OCI-LY7 (cell line): ENCODE data around the gene ZDHHC22. TPM values are rescaled to one million over a fixed set of nuclear protein-coding genes. Genes with fewer than 3 reads are reported as not detected.

ENCODE experiments used
- BruUV-seq: library from RNA; stranded (reverse); fragments of 400-500 nt; replicated peaks from 2 replicates; lab custom pipeline; 2021; lab: Mats Ljungman, UMichigan
- CTCF ChIA-PET: fragments of 300-600 bp; sonication (Branson Sonifier 250); formaldehyde crosslinking; loops from one replicate; lab custom pipeline; 2022; ENCODE audit warnings: antibody characterized with exemption; ENCODE audit not compliant: unreplicated experiment; lab: Charles Lee
- POLR2A ChIA-PET: fragments of 300-600 bp; sonication (Branson Sonifier 250); formaldehyde crosslinking; loops from one replicate; lab custom pipeline; 2022; ENCODE audit warnings: antibody characterized with exemption; lab: Charles Lee
- DNase-seq: peaks from one replicate; pipeline ENCODE4 v3.0.0-alpha.2; 2015; ENCODE audit warnings: low spot score
- H2AFZ ChIP-seq: fragments of 200-600 bp; sonication (generic), shearing (Covaris generic); 2 replicates; pipeline ENCODE4 v1.6.1; 2014; ENCODE audit warnings: mild to moderate bottlenecking, antibody characterized with exemption, low read length, moderate library complexity
- H3K27ac ChIP-seq: fragments of 200-600 bp; sonication (generic); 2 replicates; pipeline ENCODE4 v1.5.1; 2014; ENCODE audit warnings: mixed run types, low read depth, mild to moderate bottlenecking, moderate library complexity, low read length, inconsistent platforms; ENCODE audit not compliant: poor library complexity, severe bottlenecking
- H3K36me3 ChIP-seq: fragments of 200-600 bp; sonication (generic); 2 replicates; pipeline ENCODE4 v1.6.1; 2014; ENCODE audit warnings: mild to moderate bottlenecking, antibody characterized with exemption, low read length, moderate library complexity, mixed read lengths; ENCODE audit not compliant: insufficient read depth
- H3K4me1 ChIP-seq: fragments of 200-600 bp; sonication (generic); 2 replicates; pipeline ENCODE4 v1.5.1; 2014; ENCODE audit warnings: mild to moderate bottlenecking, low read length; ENCODE audit not compliant: insufficient read depth, poor library complexity, severe bottlenecking
- H3K4me2 ChIP-seq: fragments of 200-600 bp; sonication (generic); 2 replicates; pipeline ENCODE4 v1.6.1; 2014; ENCODE audit warnings: mild to moderate bottlenecking, low read length
- H3K4me3 ChIP-seq: fragments of 200-600 bp; sonication (generic); 2 replicates; pipeline ENCODE4 v1.5.1; 2014; ENCODE audit warnings: mild to moderate bottlenecking, low read depth, low read length; ENCODE audit not compliant: poor library complexity, severe bottlenecking
- H3K79me2 ChIP-seq: fragments of 200-600 bp; sonication (generic); 2 replicates; pipeline ENCODE4 v1.6.1; 2016; ENCODE audit warnings: low read depth, mild to moderate bottlenecking, low read length, moderate library complexity, mixed read lengths; ENCODE audit not compliant: insufficient read depth
- H3K9me2 ChIP-seq: fragments of 200-600 bp; sonication (generic); 2 replicates; pipeline ENCODE4 v1.6.1; 2016; ENCODE audit warnings: mild to moderate bottlenecking, low read length, mixed read lengths; ENCODE audit not compliant: insufficient read depth
- H3K9me3 ChIP-seq: fragments of 200-600 bp; sonication (generic); 2 replicates; pipeline ENCODE4 v1.6.1; 2014; ENCODE audit warnings: mild to moderate bottlenecking, mixed run types, low read length, mixed read lengths
- H4K20me1 ChIP-seq: fragments of 200-600 bp; sonication (generic); 2 replicates; pipeline ENCODE4 v1.6.1; 2014; ENCODE audit warnings: mild to moderate bottlenecking, antibody characterized with exemption, low read length, moderate library complexity, mixed read lengths; ENCODE audit not compliant: insufficient read depth
- EZH2phosphoT487 ChIP-seq: fragments of 200-600 bp; sonication (generic); IDR thresholded peaks from 2 replicates; pipeline ENCODE4 v1.6.1; 2018; ENCODE audit warnings: low read depth, borderline replicate concordance, mild to moderate bottlenecking, mixed run types, antibody characterized with exemption, low read length, moderate library complexity, mixed read lengths
- intact Hi-C: fragments of 100-400 bp; cut with micrococcal nuclease; formaldehyde crosslinking; loops from one replicate; pipeline ENCODE4 v1.10.0; 2022; ENCODE audit not compliant: unreplicated experiment
- total RNA-seq, 2 experiments: library from RNA; depleted of rRNA in 1 of 2; stranded (reverse); fragments of >200 nt in 1 of 2; shearing (Covaris generic) in 1 of 2; gene quantifications; 2 replicates each; pipeline ENCODE4 v1.2.3, GENCODE V29; 2014 to 2022
- TF ChIP-seq, protein P1 (sequence below): fragments of 200-600 bp; sonication (generic); conservative IDR thresholded peaks from 2 replicates; pipeline ENCODE4 v1.5.1; 2014; ENCODE audit warnings: mild to moderate bottlenecking, antibody characterized with exemption, low read length, moderate library complexity, mixed read lengths

The ZDHHC22 gene
- total RNA-seq, 2 experiments from 2014 or later = not detected

DNA sequence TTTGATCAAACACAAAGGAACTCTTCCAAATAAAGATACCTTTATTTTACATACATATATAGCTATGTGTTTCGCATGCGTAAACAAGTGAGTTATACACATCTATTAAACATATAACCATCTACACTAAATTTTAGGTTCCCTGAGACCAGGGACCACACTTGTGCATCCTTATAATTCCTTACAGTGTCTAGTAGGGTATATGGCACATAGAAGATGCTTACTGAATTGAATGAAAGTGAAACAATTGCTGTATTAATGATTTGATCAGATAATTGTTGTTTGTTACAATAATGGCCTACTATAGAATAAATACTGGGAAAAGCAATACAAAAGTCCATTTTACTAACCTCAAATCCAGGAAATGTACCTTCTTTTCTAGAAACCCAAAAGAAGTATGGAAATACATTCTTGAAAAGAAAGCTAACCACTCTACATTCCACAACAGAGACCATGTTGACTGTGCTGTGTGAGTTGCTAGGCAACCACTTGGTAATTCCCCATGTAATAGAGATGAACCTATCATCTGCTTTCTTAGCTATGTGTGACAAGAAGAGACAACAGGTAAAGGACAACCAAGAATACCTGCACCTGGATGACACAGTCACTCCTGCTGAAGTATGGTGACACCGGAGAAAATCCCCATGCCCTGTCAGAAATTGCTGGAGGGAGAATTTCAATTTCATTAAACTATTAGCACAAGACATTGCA lies 55.4 kb downstream of the ZDHHC22 start:
- Histone ChIP-seq H3K27ac (no peak overlapping the region), H3K4me1 (peaks cover 4% of the 10 kb centered on the region), H4K20me1 (no peaks in the 10 kb centered on the region), H3K79me2 (no peaks in the 10 kb centered on the region), H3K36me3 (no peaks in the 10 kb centered on the region; the same call in 1 of the 2 replicates), H3K9me2 (no peaks in the 10 kb centered on the region), H2AFZ (no peak overlapping the region), H3K4me2 (no peak overlapping the region), H3K9me3 (peaks cover 6% of the 10 kb centered on the region), H3K4me3 (no peak overlapping the region)
- BruUV-seq = no TSS peak
- intact Hi-C loops = no loop called here
- ChIA-PET CTCF (interaction anchor here (1.2 to 1.6 kb wide), 2 partner anchors 9 to 12 kb away, joined by 3 to 7 read pairs; partner anchors contain the start of gene CIPC), POLR2A (interaction anchor here (0.5 to 1.1 kb wide), 6 partner anchors 8 to 735 kb away, joined by 3 read pairs; no protein-coding TSS in a partner anchor)
- no peak for DNase-seq
- TF ChIP-seq, protein P1, sequence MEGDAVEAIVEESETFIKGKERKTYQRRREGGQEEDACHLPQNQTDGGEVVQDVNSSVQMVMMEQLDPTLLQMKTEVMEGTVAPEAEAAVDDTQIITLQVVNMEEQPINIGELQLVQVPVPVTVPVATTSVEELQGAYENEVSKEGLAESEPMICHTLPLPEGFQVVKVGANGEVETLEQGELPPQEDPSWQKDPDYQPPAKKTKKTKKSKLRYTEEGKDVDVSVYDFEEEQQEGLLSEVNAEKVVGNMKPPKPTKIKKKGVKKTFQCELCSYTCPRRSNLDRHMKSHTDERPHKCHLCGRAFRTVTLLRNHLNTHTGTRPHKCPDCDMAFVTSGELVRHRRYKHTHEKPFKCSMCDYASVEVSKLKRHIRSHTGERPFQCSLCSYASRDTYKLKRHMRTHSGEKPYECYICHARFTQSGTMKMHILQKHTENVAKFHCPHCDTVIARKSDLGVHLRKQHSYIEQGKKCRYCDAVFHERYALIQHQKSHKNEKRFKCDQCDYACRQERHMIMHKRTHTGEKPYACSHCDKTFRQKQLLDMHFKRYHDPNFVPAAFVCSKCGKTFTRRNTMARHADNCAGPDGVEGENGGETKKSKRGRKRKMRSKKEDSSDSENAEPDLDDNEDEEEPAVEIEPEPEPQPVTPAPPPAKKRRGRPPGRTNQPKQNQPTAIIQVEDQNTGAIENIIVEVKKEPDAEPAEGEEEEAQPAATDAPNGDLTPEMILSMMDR = no peak
- no peak for TF ChIP-seq EZH2phosphoT487

DNA sequence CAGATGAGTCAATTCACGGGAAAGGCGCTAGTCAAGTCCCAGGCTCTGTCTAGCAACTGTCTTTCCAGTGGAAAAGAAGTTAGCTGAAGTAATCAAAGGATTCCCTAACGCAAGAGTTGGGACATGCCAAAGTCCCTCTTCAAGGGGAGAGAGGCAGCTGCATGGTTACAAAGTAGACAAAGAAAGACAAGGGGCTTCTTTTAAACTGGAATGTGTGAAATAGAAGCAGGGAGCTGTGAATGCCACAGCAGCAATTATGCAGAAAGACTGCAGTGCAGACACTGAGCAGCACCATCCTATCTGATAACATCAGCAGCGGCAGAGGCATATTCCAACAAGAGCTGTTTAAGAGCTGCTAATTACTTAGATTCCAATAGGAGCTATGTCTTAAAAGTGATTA lies 56.1 kb downstream of the ZDHHC22 start:
- ChIA-PET CTCF (interaction anchor here (1.2 to 1.6 kb wide), 2 partner anchors 10 to 13 kb away, joined by 3 to 7 read pairs; partner anchors contain the start of gene CIPC), POLR2A (interaction anchor here (0.5 to 1.1 kb wide), 6 partner anchors 8 to 736 kb away, joined by 3 read pairs; no protein-coding TSS in a partner anchor)
- H3K4me1 ChIP-seq = peaks cover 6% of the 10 kb centered on the region
- H3K9me3 ChIP-seq = peaks cover under 1% of the 10 kb centered on the region; the same call in 1 of the 2 replicates
- intact Hi-C loops = no loop called here
- no TSS peak for BruUV-seq
- no peak for DNase-seq
- H2AFZ ChIP-seq = no peak overlapping the region
- H3K79me2 ChIP-seq = no peaks in the 10 kb centered on the region
- no peaks in the 10 kb centered on the region for H4K20me1 ChIP-seq
- H3K4me3 ChIP-seq = no peak overlapping the region
- H3K4me2 ChIP-seq = no peak overlapping the region
- H3K9me2 ChIP-seq = no peaks in the 10 kb centered on the region
- no peaks in the 10 kb centered on the region for H3K36me3 ChIP-seq
- TF ChIP-seq, protein P1 = no peak
- TF ChIP-seq EZH2phosphoT487 = no peak
- no peak overlapping the region for H3K27ac ChIP-seq
